GM21529 (cell line): ENCODE measurements around the gene SEMA4D.

Experiments used
- ATAC-seq: cut with Tn5 transposase; IDR thresholded peaks from one replicate; pipeline ENCODE4 v1.9.1; 2021; ENCODE audit not compliant: unreplicated experiment

The SEMA4D gene

DNA sequence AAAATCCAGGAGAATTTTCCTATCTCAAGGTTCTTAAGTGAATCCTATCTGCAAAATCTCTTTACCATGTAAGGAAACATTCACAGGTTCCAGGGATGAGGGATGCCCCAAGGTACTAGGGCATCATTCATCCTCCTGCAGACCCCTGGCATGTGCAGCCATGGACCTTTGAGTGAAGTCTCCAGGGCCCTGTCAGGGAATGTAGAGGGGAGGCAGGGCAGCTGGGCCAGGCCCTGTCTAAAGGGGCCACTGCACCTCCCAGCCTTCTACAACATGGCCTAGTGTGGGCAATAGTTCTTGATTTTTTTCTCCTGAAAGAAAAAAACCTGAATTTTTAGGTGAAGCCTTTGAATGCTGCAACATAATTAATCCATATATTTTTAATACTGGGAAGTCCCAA is 63.3 kb downstream of the SEMA4D start:
- ATAC-seq, result no peak

- ATAC-seq, result no peak
Observed at GRCh38 chr9:89433826-89434225, 64.1 kb downstream of the SEMA4D start.

- no peak for ATAC-seq
Observed at GRCh38 chr9:89432986-89433530, 64.9 kb downstream of the SEMA4D start.

- no peak for ATAC-seq
Observed at GRCh38 chr9:89431930-89432725, 65.8 kb downstream of the SEMA4D start.

- ATAC-seq, result no peak
Observed at GRCh38 chr9:89430995-89431394, 66.9 kb downstream of the SEMA4D start.

DNA sequence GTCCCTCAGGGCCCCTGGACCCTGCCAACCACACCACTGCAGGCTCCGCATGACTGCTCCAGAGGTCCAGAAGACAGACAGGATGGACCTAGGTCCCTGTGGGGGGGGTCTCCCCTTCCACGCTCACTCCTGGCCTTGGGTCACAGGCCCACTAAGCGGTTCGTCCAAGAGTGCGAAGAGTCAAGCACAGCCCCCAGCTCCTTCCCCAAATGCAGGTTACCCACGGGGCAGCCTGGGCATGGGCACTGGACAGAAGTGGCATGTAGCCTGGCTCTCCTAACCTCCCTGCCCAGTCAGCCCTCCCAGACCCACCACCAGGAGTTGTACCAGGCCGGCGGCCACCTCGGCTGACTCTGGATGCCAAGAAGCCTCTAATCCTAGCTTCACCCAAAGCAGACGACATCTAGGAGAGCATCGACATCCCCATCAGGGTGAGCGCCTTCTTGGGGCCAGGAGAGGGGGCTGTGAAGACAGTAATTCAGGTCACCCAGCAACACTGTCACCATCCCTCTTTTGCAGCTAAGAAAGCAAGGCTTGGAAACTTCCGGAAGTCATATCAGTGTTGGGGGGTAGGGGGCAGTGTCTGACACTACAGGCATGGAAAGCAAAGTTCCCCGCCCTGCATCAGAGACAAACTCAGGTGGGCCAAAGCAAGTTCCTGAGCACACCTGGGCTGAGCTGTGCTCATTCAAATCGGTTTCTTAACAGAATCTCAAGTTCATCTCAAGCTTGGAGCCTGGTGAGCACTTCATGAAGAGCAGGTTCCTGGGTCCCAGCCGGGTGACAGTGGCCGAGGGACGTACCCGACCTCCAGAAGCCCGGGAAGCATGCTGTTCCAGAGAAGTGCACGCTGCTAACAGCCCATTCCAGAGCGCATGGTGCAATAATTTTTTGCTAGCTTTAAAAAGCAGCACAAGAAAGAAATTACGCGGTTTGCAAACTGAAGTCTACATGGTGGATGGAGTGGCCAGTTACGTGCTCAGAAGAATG is 68.7 kb downstream of the SEMA4D start:
- ATAC-seq, result no peak

DNA sequence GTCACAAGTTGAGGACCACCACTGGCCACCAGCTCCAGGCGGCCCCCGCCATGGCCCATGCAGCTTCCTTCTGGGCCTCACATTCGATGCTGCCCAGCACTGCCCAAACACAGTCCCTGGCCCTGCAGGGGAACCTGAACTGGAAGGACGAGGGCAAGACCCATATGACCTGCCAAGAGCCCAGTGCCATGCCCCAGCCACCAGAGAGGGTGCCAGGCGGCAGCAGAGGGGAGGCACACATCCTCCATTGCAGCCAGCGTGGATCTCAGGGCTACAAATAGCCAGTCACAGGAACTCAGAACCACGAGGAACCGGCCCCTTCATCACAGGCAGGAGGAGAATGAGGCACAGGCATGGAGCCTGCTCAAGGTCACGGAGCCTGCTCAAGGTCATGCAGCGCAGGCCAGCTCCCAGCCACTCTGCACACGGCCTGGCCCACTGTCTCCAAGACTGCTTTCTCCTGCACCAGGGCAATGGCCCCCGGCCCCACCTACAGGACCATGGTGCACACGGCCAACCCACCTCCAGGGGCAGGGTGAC is 69.6 kb downstream of the SEMA4D start:
- no peak for ATAC-seq

DNA sequence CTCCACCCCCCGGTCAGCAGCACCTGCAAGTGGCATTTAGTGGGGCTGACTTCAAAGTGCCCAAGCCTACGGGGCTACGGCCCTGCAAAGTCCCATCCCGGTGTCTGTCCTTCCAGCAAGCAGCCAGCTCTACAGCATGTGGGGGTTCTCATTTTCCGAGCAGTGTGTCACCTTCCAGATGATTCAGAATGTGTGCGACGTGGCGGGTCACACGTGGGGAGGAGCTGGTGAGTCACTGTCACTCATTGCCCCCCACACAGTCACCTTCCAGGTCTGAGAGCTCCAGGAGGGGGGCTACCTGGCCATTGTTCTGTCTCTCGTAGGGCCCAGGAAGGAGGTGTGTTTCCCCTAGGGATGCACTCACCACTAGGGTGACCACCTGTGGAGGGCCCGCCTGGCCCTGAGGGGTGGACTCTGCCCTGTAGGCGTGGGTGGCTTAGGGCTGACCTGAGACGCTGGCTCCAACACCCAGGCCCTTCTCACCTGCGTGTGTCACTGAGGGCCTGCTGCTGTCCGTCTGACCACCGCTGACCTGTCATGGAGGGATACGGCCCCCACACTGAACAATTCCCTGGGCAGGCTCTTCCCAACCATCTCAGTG is 70.2 kb downstream of the SEMA4D start:
- no peak for ATAC-seq

- peak; percentile 67 for ATAC-seq
Observed at GRCh38 chr9:89426384-89426961, 71.4 kb downstream of the SEMA4D start.

GRCh38 chr9:89425921-89426383 is 72.0 kb downstream of the SEMA4D start:
- ATAC-seq, result peak; percentile 6

- no peak for ATAC-seq
Observed at GRCh38 chr9:89425024-89425805, 72.7 kb downstream of the SEMA4D start.

DNA sequence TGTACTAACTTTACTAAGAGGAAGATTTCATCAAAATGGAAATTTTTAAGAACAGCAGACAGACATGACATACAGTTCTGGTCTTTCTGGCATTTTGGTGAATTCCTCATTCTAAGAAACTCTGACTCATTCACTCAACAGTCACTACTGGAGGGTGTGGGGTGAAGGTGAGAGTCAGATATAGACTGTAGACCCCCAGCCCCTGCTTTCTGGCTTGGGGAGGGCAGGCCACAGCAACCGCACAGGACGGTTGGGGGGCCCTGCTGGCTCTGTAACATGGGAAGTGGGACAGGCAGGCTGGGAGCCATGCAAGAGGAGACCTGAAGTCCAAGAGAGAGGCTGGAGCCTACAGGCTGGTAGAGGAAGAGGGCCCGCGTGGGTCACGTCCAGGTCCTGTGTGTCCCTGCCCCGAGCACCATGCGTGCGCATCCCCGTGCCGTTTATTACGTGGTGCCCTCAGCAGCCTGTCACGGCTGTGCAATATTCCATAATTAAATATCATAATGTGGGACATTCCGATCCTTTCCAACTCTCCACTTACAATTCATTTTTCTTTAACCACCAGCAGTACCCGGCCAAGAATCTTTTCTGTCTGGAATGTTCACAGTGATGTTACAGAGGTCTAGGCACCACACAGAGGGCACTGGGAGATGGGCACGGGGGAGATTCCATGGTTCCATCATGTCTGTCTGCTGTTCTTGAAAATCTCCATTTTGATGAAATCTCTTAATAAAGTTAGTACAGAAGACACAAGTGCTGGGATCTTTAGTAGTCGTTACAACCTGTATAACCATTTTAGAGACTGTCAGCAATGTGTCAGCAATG is 75.5 kb downstream of the SEMA4D start:
- ATAC-seq, result no peak

GRCh38 chr9:89421595-89421994 is 76.3 kb downstream of the SEMA4D start:
- no peak for ATAC-seq

- no peak for ATAC-seq
Observed at GRCh38 chr9:89420397-89421178, 77.3 kb downstream of the SEMA4D start.

GRCh38 chr9:89419978-89420394 is 77.9 kb downstream of the SEMA4D start:
- no peak for ATAC-seq

DNA sequence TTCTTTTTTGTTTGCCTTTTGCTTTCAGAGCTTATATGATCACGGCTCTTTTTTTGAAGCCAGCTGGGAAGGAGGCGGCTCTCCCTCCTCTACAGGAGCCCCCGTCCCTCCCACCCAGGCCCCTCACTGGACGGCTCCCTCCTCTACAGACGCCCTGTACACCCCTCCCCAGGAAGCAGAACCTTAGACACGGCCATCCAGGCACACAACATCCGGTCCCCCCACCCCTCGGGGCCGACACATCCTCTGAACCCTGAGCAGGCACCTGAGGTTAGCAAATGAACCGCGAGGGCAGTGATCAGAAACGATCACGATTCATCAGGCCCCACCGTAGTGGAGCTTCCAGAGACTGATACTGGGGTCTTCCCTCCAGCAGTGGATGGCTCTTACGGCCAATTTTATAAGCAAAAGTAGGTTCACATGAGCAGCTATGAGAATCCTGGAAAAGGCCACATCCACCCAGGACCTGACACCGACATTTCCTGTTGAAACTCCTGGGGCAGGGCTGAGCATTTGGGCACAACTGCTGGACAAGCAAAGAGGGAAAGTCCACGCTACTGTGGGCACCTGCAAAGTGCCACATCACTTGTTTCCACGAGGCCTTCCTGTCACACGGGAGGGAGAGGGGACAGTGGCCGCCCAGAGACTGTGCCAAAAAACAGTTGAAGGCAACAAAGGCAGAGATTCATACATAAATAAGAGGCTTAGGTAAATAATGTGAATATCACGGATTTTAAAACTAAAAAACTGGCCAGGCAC is 78.9 kb downstream of the SEMA4D start:
- ATAC-seq, result peak; percentile 62

GRCh38 chr9:89418474-89418845 is 79.5 kb downstream of the SEMA4D start:
- ATAC-seq, result no peak
